GM23338 (cell line): ENCODE data around the gene PLBD1. TPM values are rescaled to one million over a fixed set of nuclear protein-coding genes. Genes with fewer than 3 reads are reported as not detected.

Experiments
- ATAC-seq: fragments of 200-7000 bp; cut with Tn5 transposase; 3 replicates; pipeline ENCODE4 v1.9.1; 2020
- DNase-seq: peaks from one replicate; pipeline ENCODE4 v3.0.0-alpha.2; 2015; ENCODE audit warnings: low spot score
- H2AFZ ChIP-seq: fragments of 200-600 bp; sonication (generic); 2 replicates; pipeline ENCODE4 v1.8.0; 2016; ENCODE audit warnings: antibody characterized with exemption, mild to moderate bottlenecking, moderate library complexity
- H3F3A ChIP-seq: fragments of 200-600 bp; sonication (generic); replicated peaks from 2 replicates; pipeline ENCODE4 v1.8.0; 2017; ENCODE audit warnings: antibody characterized with exemption, mixed run types, low read depth
- H3K27ac ChIP-seq: fragments of 200-600 bp; sonication (generic); 2 replicates; pipeline ENCODE4 v1.6.1; 2016; ENCODE audit warnings: low read depth
- H3K27me3 ChIP-seq: fragments of 200-600 bp; sonication (generic); 2 replicates; pipeline ENCODE4 v1.8.0; 2016; ENCODE audit warnings: mild to moderate bottlenecking, mixed run types, moderate library complexity; ENCODE audit not compliant: insufficient read depth
- H3K36me3 ChIP-seq: fragments of 200-600 bp; sonication (generic); 2 replicates; pipeline ENCODE4 v1.8.0; 2016; ENCODE audit warnings: mild to moderate bottlenecking; ENCODE audit not compliant: insufficient read depth
- H3K4me1 ChIP-seq: fragments of 200-600 bp; sonication (generic); 2 replicates; pipeline ENCODE4 v1.8.0; 2016; ENCODE audit warnings: mild to moderate bottlenecking, moderate library complexity; ENCODE audit not compliant: insufficient read depth
- H3K4me2 ChIP-seq: fragments of 200-600 bp; sonication (generic); 2 replicates; pipeline ENCODE4 v1.7.1; 2017; ENCODE audit warnings: mixed run types
- H3K4me3 ChIP-seq: fragments of 200-600 bp; sonication (generic); 2 replicates; pipeline ENCODE4 v1.6.1; 2016; ENCODE audit warnings: mixed run types
- H3K79me2 ChIP-seq: fragments of 200-600 bp; sonication (generic); replicated peaks from 2 replicates; pipeline ENCODE4 v1.8.0; 2017; ENCODE audit warnings: mild to moderate bottlenecking; ENCODE audit not compliant: insufficient read depth
- H3K9me2 ChIP-seq: fragments of 200-600 bp; sonication (generic); 2 replicates; pipeline ENCODE4 v1.8.0; 2017; ENCODE audit not compliant: insufficient read depth
- H4K20me1 ChIP-seq: fragments of 200-600 bp; sonication (generic); replicated peaks from 2 replicates; pipeline ENCODE4 v1.8.0; 2017; ENCODE audit warnings: mild to moderate bottlenecking; ENCODE audit not compliant: insufficient read depth
- H3K27ac Mint-ChIP-seq: 2 replicates; pipeline ENCODE4 v1.8.0; 2020; ENCODE audit warnings: inconsistent platforms, mild to moderate bottlenecking, moderate library complexity, mixed read lengths
- H3K27me3 Mint-ChIP-seq: 3 replicates; pipeline ENCODE4 v1.8.0; 2022; ENCODE audit warnings: low read depth, mild to moderate bottlenecking, moderate library complexity, mixed read lengths, inconsistent platforms; ENCODE audit not compliant: insufficient read depth, poor library complexity
- H3K36me3 Mint-ChIP-seq: 3 replicates; pipeline ENCODE4 v1.8.0; 2021; ENCODE audit warnings: low read depth, mild to moderate bottlenecking, inconsistent platforms, moderate library complexity, mixed read lengths
- H3K4me1 Mint-ChIP-seq: 3 replicates; pipeline ENCODE4 v1.8.0; 2020; ENCODE audit warnings: mild to moderate bottlenecking, inconsistent platforms, mixed read lengths
- H3K4me3 Mint-ChIP-seq: 3 replicates; pipeline ENCODE4 v1.8.0; 2021; ENCODE audit warnings: moderate library complexity, mild to moderate bottlenecking, inconsistent platforms, mixed read lengths
- H3K9me3 Mint-ChIP-seq: 3 replicates; pipeline ENCODE4 v1.8.0; 2020; ENCODE audit warnings: moderate library complexity, mild to moderate bottlenecking, inconsistent platforms, mixed read lengths
- CREB1 ChIP-seq: fragments of 250-450 bp; sonication (Bioruptor Pico); IDR thresholded peaks from 2 replicates; pipeline ENCODE4 v1.5.0; 2020; ENCODE audit warnings: low read depth, mild to moderate bottlenecking, moderate library complexity
- EZH2 ChIP-seq: fragments of 200-600 bp; sonication (generic); IDR thresholded peaks from one replicate; pipeline ENCODE4 v1.8.0; 2017; ENCODE audit warnings: antibody characterized with exemption, mild to moderate bottlenecking, low read depth; ENCODE audit not compliant: unreplicated experiment
- EZH2phosphoT487 ChIP-seq: fragments of 200-600 bp; sonication (generic); IDR thresholded peaks from one replicate; pipeline ENCODE4 v1.8.1; 2018; ENCODE audit warnings: antibody characterized with exemption; ENCODE audit not compliant: unreplicated experiment
- JUNB ChIP-seq: IDR thresholded peaks from one replicate; pipeline ENCODE4 v1.6.1; 2016; ENCODE audit warnings: antibody characterized with exemption; ENCODE audit not compliant: unreplicated experiment
- NANOG ChIP-seq: IDR thresholded peaks from 2 replicates; pipeline ENCODE4 v1.6.1; 2016; ENCODE audit warnings: antibody characterized with exemption, borderline replicate concordance
- POLR2AphosphoS5 ChIP-seq: IDR thresholded peaks from 2 replicates; pipeline ENCODE4 v1.6.1; 2016; ENCODE audit warnings: antibody characterized with exemption, low read depth
- STAT1 ChIP-seq: IDR thresholded peaks from one replicate; pipeline ENCODE4 v1.6.1; 2016; ENCODE audit warnings: antibody characterized with exemption; ENCODE audit not compliant: unreplicated experiment
- ZNF114 ChIP-seq: fragments of 250-450 bp; sonication (Bioruptor Pico); IDR thresholded peaks from 2 replicates; pipeline ENCODE4 v1.5.0; 2020; ENCODE audit warnings: mild to moderate bottlenecking, moderate library complexity
- ZNF331 ChIP-seq: fragments of 250-450 bp; sonication (Bioruptor Pico); IDR thresholded peaks from 2 replicates; pipeline ENCODE4 v1.5.0; 2020; ENCODE audit warnings: low read depth, mild to moderate bottlenecking, moderate library complexity
- polyA plus RNA-seq: library from polyadenylated mRNA; unstranded; fragments of >200 nt; fragmentation: Nextera tagmentation; extraction: Ambion mirVana; gene quantifications from 2 replicates; pipeline ENCODE4 v1.2.1, GENCODE V29; 2016
- total RNA-seq: library from RNA; depleted of rRNA; stranded (reverse); fragments of >200 nt; shearing (Covaris generic); gene quantifications from 2 replicates; pipeline ENCODE4 v1.2.3, GENCODE V29; 2014
- TF ChIP-seq, protein P1 (sequence below), 2 experiments: fragments of 200-600 bp in 1 of 2; sonication (generic) in 1 of 2; conservative IDR thresholded peaks; 2 replicates each; pipeline versions ENCODE4 v1.5.1 to v1.6.1; 2016 to 2017; ENCODE audit warnings: antibody characterized with exemption in 2 of 2, low read depth in 2 of 2, mild to moderate bottlenecking in 2 of 2, moderate library complexity in 1 of 2
- TF ChIP-seq, protein P2 (sequence below): IDR thresholded peaks from 2 replicates; pipeline ENCODE4 v1.6.1; 2016; ENCODE audit warnings: antibody characterized with exemption

Gene PLBD1
- total and polyA plus RNA-seq, 2 experiments from 2014 or later: 10.2 to 16.3 TPM

DNA sequence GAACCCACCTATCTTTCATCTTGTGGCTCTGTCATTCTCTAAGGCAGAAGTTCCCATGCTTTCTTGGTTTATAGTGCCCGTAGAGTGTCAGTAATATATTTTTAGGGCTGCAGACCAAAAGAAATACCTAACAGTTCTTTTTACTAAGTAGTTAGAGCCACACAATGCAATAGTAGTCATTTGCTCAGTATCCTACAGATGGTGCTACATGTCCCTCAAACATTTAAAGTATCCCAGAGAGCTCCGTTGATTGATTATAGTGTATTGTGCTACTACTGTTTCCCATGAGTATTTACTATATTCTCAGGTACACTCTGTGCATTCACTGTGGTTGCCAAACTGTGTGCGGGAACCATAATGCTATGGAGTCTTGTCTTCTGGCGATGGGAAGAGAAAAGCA is 4.7 kb upstream of the PLBD1 start:
- no peak overlapping the region for H3K27ac Mint-ChIP-seq
- no peak; the same call in 2 of the 3 replicates for ATAC-seq
- peak; percentile 48 for DNase-seq
- no peaks in the 10 kb centered on the region for H3K36me3 Mint-ChIP-seq
- peaks cover 16% of the 10 kb centered on the region for H3K4me1 Mint-ChIP-seq
- Histone ChIP-seq H3K79me2 (no peaks in the 10 kb centered on the region), H2AFZ (no peak overlapping the region), H3K36me3 (no peaks in the 10 kb centered on the region), H3K4me1 (peaks cover 21% of the 10 kb centered on the region), H3K27ac (no peak overlapping the region), H3K9me2 (no peaks in the 10 kb centered on the region), H3K4me3 (no peak overlapping the region), H3K27me3 (peaks cover 10% of the 10 kb centered on the region; the same call in 1 of the 2 replicates), H4K20me1 (no peaks in the 10 kb centered on the region), H3F3A (no peaks in the 10 kb centered on the region; the same call in 1 of the 2 replicates), H3K4me2 (no peak overlapping the region)
- H3K27me3 Mint-ChIP-seq: no peaks in the 10 kb centered on the region
- TF ChIP-seq, protein P1, sequence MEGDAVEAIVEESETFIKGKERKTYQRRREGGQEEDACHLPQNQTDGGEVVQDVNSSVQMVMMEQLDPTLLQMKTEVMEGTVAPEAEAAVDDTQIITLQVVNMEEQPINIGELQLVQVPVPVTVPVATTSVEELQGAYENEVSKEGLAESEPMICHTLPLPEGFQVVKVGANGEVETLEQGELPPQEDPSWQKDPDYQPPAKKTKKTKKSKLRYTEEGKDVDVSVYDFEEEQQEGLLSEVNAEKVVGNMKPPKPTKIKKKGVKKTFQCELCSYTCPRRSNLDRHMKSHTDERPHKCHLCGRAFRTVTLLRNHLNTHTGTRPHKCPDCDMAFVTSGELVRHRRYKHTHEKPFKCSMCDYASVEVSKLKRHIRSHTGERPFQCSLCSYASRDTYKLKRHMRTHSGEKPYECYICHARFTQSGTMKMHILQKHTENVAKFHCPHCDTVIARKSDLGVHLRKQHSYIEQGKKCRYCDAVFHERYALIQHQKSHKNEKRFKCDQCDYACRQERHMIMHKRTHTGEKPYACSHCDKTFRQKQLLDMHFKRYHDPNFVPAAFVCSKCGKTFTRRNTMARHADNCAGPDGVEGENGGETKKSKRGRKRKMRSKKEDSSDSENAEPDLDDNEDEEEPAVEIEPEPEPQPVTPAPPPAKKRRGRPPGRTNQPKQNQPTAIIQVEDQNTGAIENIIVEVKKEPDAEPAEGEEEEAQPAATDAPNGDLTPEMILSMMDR (conservative IDR thresholded peaks at IDR 0.05; ENCODE audit: low read depth in 2 of 2): peak; percentile 52
- TF ChIP-seq CREB1 (CRISPR knock-in tag): no peak
- no peaks in the 10 kb centered on the region; the same call in 2 of the 3 replicates for H3K9me3 Mint-ChIP-seq
- no peak overlapping the region for H3K4me3 Mint-ChIP-seq

DNA sequence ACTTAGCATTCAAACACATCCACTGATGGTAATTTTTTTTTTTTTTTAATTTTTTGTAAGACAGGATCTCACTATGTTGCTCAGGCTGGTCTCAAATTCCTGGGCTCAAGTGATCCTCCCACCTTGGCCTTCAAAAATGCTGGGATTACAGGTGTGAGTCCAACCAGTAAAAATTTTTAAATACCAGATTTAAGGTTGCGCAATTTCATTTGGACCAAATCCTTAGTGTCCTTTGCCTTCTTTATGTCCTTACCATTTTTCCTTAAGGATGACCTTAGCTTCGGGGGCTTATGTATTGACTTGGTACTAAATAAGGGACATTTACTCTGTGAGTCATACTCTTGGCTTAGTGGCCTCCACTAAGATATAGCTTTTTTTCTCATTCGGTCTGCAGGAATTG is 4.1 kb upstream of the PLBD1 start:
- H3K27me3 Mint-ChIP-seq: peaks cover 4% of the 10 kb centered on the region
- H3F3A ChIP-seq: no peaks in the 10 kb centered on the region; the same call in 1 of the 2 replicates
- no peaks in the 10 kb centered on the region for H3K36me3 ChIP-seq
- H3K4me3 ChIP-seq: no peak overlapping the region
- TF ChIP-seq EZH2 (no peak), NANOG (no peak), ZNF114 (CRISPR knock-in tag) (no peak), POLR2AphosphoS5 (no peak), JUNB (no peak), CREB1 (CRISPR knock-in tag) (no peak), STAT1 (no peak), ZNF331 (CRISPR knock-in tag) (no peak), EZH2phosphoT487 (no peak)
- TF ChIP-seq, protein P2, sequence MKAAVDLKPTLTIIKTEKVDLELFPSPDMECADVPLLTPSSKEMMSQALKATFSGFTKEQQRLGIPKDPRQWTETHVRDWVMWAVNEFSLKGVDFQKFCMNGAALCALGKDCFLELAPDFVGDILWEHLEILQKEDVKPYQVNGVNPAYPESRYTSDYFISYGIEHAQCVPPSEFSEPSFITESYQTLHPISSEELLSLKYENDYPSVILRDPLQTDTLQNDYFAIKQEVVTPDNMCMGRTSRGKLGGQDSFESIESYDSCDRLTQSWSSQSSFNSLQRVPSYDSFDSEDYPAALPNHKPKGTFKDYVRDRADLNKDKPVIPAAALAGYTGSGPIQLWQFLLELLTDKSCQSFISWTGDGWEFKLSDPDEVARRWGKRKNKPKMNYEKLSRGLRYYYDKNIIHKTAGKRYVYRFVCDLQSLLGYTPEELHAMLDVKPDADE: no peak
- TF ChIP-seq, protein P1 (conservative IDR thresholded peaks at IDR 0.05; ENCODE audit: low read depth in 2 of 2): no peak
- H3K4me3 Mint-ChIP-seq: no peak overlapping the region
- H3K4me2 ChIP-seq: no peak overlapping the region
- H3K27ac ChIP-seq: no peak overlapping the region
- peaks cover 10% of the 10 kb centered on the region; the same call in 1 of the 2 replicates for H3K27me3 ChIP-seq
- H3K9me2 ChIP-seq: no peaks in the 10 kb centered on the region
- H3K36me3 Mint-ChIP-seq: no peaks in the 10 kb centered on the region
- no peaks in the 10 kb centered on the region; the same call in 2 of the 3 replicates for H3K9me3 Mint-ChIP-seq
- no peak for ATAC-seq
- DNase-seq: no peak
- H3K4me1 ChIP-seq: peaks cover 21% of the 10 kb centered on the region
- H2AFZ ChIP-seq: no peak overlapping the region
- H3K79me2 ChIP-seq: no peaks in the 10 kb centered on the region
- H4K20me1 ChIP-seq: no peaks in the 10 kb centered on the region
- peaks cover 16% of the 10 kb centered on the region for H3K4me1 Mint-ChIP-seq
- no peak overlapping the region for H3K27ac Mint-ChIP-seq
